Measurements from ENCODE around the gene LYSET.
"Not testable (repeated sequence)": the region's sequence is repeated elsewhere in the genome, so short reads cannot be mapped to it uniquely, and the experiment has no call there.

DNA sequence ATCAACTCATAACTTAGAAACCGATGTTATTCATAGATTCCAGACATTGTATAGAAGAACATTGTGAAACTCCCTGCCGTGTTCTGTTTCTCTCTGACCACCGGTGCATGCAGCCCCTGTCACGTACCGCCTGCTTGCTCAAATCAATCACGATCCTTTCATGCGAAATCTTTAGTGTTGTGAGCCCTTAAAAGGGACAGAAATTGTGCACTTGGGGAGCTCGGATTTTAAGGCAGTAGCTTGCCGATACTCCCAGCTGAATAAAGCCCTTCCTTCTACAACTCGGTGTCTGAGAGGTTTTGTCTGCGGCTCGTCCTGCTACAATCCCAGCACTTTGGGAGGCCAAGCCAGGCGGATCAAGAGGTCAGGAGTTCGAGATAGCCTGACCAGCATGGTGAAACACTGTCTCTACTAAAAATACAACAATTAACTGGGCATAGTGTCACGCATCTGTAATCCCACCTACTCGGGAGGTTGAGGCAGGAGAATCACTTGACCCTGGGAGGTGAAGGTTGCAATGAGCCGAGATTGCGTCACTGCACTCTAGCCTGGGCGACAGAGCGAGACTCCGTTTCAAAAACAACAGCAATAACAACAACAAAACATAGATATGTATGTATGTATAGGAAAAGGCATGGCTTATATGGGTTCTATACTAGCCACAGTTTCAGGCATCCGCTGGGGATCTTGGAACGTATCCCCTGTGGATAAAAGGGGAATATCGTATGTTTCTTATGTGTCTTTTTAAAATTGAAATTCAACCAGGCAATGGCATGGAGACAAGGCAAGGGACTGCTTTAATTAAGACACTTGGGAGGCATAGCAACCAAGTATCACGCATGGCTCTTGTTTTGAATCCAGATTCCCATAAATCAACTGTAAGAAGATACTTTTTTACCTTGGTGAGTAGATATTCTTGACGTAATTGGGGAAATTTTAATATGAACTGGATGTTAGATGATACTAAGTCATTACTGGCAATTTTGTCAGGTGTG is 19.5 kb upstream of the LYSET start:
- TF ChIP-seq, protein P1, sequence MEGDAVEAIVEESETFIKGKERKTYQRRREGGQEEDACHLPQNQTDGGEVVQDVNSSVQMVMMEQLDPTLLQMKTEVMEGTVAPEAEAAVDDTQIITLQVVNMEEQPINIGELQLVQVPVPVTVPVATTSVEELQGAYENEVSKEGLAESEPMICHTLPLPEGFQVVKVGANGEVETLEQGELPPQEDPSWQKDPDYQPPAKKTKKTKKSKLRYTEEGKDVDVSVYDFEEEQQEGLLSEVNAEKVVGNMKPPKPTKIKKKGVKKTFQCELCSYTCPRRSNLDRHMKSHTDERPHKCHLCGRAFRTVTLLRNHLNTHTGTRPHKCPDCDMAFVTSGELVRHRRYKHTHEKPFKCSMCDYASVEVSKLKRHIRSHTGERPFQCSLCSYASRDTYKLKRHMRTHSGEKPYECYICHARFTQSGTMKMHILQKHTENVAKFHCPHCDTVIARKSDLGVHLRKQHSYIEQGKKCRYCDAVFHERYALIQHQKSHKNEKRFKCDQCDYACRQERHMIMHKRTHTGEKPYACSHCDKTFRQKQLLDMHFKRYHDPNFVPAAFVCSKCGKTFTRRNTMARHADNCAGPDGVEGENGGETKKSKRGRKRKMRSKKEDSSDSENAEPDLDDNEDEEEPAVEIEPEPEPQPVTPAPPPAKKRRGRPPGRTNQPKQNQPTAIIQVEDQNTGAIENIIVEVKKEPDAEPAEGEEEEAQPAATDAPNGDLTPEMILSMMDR (IDR thresholded peaks at IDR 0.05): not testable (repeated sequence)
- TF ChIP-seq POLR2A (IDR thresholded peaks at IDR 0.05; ENCODE audit: low read depth): not testable (repeated sequence)
